Neural cell (in vitro differentiated cells): ENCODE measurements around the gene NDUFV2.

Source experiments
- MXI1 ChIP-seq: fragments of 450-650 bp; conservative IDR thresholded peaks from 2 replicates; pipeline ENCODE4 v1.6.1; 2014; ENCODE audit warnings: antibody characterized with exemption, mild to moderate bottlenecking; ENCODE audit not compliant: poor library complexity, severe bottlenecking
- POLR2AphosphoS5 ChIP-seq: IDR thresholded peaks from 2 replicates; pipeline ENCODE4 v1.6.1; 2012
- RAD21 ChIP-seq: fragments of 450-650 bp; conservative IDR thresholded peaks from 2 replicates; pipeline ENCODE4 v1.6.1; 2014; ENCODE audit warnings: antibody characterized with exemption, mild to moderate bottlenecking, moderate library complexity
- TAF1 ChIP-seq: IDR thresholded peaks from 2 replicates; pipeline ENCODE4 v1.6.1; 2012; ENCODE audit warnings: low read depth
- TF ChIP-seq, protein P1 (sequence below): IDR thresholded peaks from 2 replicates; pipeline ENCODE4 v1.6.1; 2012; ENCODE audit warnings: borderline replicate concordance
- TF ChIP-seq, protein P2 (sequence below): fragments of 450-650 bp; IDR thresholded peaks from 2 replicates; pipeline ENCODE4 v1.5.1; 2014; ENCODE audit warnings: antibody characterized with exemption, mild to moderate bottlenecking, moderate library complexity; ENCODE audit not compliant: poor library complexity, severe bottlenecking

DNA sequence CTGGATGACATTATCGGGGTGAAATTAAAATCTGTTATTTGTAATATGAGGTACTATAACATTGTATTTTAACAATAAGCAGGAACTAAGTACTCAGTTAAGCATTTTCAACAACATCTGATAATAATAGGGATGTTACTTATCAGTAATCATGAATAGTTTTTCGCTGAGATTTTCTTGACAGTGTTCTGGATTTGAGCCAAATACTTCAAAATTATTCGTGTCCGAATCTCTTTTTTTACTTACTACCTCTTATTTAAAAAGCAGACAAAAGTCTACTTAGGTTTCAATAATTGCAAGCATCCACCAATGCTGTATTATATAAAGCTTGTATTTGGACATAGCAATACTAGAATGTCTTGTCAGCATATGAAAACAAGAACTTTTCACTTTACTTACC lies 27.7 kb downstream of the NDUFV2 start:
- TF ChIP-seq POLR2AphosphoS5 (no peak), RAD21 (no peak), TAF1 (no peak), MXI1 (no peak)
- TF ChIP-seq, protein P1, sequence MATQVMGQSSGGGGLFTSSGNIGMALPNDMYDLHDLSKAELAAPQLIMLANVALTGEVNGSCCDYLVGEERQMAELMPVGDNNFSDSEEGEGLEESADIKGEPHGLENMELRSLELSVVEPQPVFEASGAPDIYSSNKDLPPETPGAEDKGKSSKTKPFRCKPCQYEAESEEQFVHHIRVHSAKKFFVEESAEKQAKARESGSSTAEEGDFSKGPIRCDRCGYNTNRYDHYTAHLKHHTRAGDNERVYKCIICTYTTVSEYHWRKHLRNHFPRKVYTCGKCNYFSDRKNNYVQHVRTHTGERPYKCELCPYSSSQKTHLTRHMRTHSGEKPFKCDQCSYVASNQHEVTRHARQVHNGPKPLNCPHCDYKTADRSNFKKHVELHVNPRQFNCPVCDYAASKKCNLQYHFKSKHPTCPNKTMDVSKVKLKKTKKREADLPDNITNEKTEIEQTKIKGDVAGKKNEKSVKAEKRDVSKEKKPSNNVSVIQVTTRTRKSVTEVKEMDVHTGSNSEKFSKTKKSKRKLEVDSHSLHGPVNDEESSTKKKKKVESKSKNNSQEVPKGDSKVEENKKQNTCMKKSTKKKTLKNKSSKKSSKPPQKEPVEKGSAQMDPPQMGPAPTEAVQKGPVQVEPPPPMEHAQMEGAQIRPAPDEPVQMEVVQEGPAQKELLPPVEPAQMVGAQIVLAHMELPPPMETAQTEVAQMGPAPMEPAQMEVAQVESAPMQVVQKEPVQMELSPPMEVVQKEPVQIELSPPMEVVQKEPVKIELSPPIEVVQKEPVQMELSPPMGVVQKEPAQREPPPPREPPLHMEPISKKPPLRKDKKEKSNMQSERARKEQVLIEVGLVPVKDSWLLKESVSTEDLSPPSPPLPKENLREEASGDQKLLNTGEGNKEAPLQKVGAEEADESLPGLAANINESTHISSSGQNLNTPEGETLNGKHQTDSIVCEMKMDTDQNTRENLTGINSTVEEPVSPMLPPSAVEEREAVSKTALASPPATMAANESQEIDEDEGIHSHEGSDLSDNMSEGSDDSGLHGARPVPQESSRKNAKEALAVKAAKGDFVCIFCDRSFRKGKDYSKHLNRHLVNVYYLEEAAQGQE, result no peak
- TF ChIP-seq, protein P2, sequence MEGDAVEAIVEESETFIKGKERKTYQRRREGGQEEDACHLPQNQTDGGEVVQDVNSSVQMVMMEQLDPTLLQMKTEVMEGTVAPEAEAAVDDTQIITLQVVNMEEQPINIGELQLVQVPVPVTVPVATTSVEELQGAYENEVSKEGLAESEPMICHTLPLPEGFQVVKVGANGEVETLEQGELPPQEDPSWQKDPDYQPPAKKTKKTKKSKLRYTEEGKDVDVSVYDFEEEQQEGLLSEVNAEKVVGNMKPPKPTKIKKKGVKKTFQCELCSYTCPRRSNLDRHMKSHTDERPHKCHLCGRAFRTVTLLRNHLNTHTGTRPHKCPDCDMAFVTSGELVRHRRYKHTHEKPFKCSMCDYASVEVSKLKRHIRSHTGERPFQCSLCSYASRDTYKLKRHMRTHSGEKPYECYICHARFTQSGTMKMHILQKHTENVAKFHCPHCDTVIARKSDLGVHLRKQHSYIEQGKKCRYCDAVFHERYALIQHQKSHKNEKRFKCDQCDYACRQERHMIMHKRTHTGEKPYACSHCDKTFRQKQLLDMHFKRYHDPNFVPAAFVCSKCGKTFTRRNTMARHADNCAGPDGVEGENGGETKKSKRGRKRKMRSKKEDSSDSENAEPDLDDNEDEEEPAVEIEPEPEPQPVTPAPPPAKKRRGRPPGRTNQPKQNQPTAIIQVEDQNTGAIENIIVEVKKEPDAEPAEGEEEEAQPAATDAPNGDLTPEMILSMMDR, result no peak
